Measurements from ENCODE around the gene PHF1.
"Not testable (repeated sequence)": the region's sequence is repeated elsewhere in the genome, so short reads cannot be mapped to it uniquely, and the experiment has no call there.

PHF1 gene

GRCh38 chr6:33391922-33392594, 18.8 kb upstream of the PHF1 start:
- peak; percentile 43 to 69 (median 63) for DNase-seq

- DNase-seq = no peak
Observed at GRCh38 chr6:33392595-33392948, 18.2 kb upstream of the PHF1 start.

- DNase-seq = no peak
Observed at GRCh38 chr6:33392979-33393378, 17.8 kb upstream of the PHF1 start.

- DNase-seq = no peak
Observed at GRCh38 chr6:33397541-33397940, 13.3 kb upstream of the PHF1 start.

- not testable (repeated sequence) for DNase-seq
Observed at GRCh38 chr6:33398601-33399000, 12.2 kb upstream of the PHF1 start.

- not testable (repeated sequence) for DNase-seq
Observed at GRCh38 chr6:33399881-33400280, 10.9 kb upstream of the PHF1 start.

- no peak for DNase-seq
Observed at GRCh38 chr6:33404884-33405283, 5.9 kb upstream of the PHF1 start.

- no peak for DNase-seq
Observed at GRCh38 chr6:33405386-33405940, 5.4 kb upstream of the PHF1 start.

GRCh38 chr6:33406126-33406525, 4.7 kb upstream of the PHF1 start:
- no peak for DNase-seq

- peak; percentile 50 to 73 (median 63) for DNase-seq
Observed at GRCh38 chr6:33407132-33407718, 3.6 kb upstream of the PHF1 start.

GRCh38 chr6:33410050-33410710, 634 bp upstream of the PHF1 start:
- DNase-seq = peak; percentile 99

- no peak for DNase-seq
Observed at GRCh38 chr6:33411632-33412005, 805 bp downstream of the PHF1 start.

- no peak for DNase-seq
Observed at GRCh38 chr6:33412140-33413009, 1.6 kb downstream of the PHF1 start.

- DNase-seq = no peak
Observed at GRCh38 chr6:33413241-33414120, 2.7 kb downstream of the PHF1 start.

GRCh38 chr6:33414592-33415271, 3.9 kb downstream of the PHF1 start:
- DNase-seq = peak in 2 of 3 donors; percentile 27

- DNase-seq = no peak
Observed at GRCh38 chr6:33415831-33416230, 5.0 kb downstream of the PHF1 start.

GRCh38 chr6:33416386-33417127, 5.7 kb downstream of the PHF1 start:
- DNase-seq = no peak

GRCh38 chr6:33417128-33417902, 6.5 kb downstream of the PHF1 start:
- DNase-seq = peak; percentile 84 to 89 (median 84)

GRCh38 chr6:33417903-33418689, 7.3 kb downstream of the PHF1 start, which contains the start of gene CUTA:
Gene CUTA, minus strand, starts transcription at chr6:33418107. Its CDS starts 107 bp downstream, at chr6:33418000.
- DNase-seq = peak; percentile 99 to 100 (median 99)

Measured in suppressor macrophage treated with lipopolysaccharide for 1 hour (primary cell).